ENCODE measurements around the gene CD3G. TPM values are rescaled to one million over a fixed set of nuclear protein-coding genes. Genes with fewer than 3 reads are reported as not detected.

Gene CD3G
- polyA plus RNA-seq, 3 donors, result 0.84 to 1.9 TPM; not detected in 1

GRCh38 chr11:118304227-118304567 is 39.9 kb upstream of the CD3G start:
- intact Hi-C loops (cut with micrococcal nuclease), result loop anchor here in 1 of 2 donors (5.0 kb wide), 1 partner anchor 42 kb away; the partner anchor contains the start of gene MPZL2
- no peak overlapping the region for H3K27ac ChIP-seq (ENCODE audit: low read depth in 1 of 2, low read length in 2 of 2)
- H3K27me3 ChIP-seq (ENCODE audit: control insufficient read depth in 2 of 2, insufficient read depth in 2 of 2, low read length in 2 of 2), result no peaks in the 10 kb centered on the region
- H3K9me3 ChIP-seq (replicated peaks in 1 of 2; ENCODE audit: control insufficient read depth in 1 of 2, insufficient read depth in 1 of 2, low read length in 2 of 2), result no peaks in the 10 kb centered on the region
- H2AFZ ChIP-seq (ENCODE audit: insufficient read depth, low read depth, low read length, poor library complexity, severe bottlenecking), result no peak overlapping the region
- Mint-ChIP-seq H3K4me3 (no peak overlapping the region), H3K27ac (no peak overlapping the region), H3K36me3 (no peaks in the 10 kb centered on the region), H3K27me3 (ENCODE audit: low read depth in 3 of 3) (peaks cover 3 to 10% (median 4%) of the 10 kb centered on the region in 3 donors), H3K4me1 (peaks cover 5% of the 10 kb centered on the region), H3K9me3 (no peaks in the 10 kb centered on the region)
- no peak for DNase-seq
- no peaks in the 10 kb centered on the region for H3K79me2 ChIP-seq (ENCODE audit: insufficient read depth, low read length)
- H4K20me1 ChIP-seq (ENCODE audit: insufficient read depth, low read length), result no peaks in the 10 kb centered on the region
- no peak overlapping the region for H3K4me2 ChIP-seq (replicated peaks; ENCODE audit: extremely low read depth, low read length, poor library complexity, severe bottlenecking)
- no CpG with 5 or more reads among the region's 1 CpG for WGBS (ENCODE audit: insufficient coverage)
- TF ChIP-seq, protein P1, sequence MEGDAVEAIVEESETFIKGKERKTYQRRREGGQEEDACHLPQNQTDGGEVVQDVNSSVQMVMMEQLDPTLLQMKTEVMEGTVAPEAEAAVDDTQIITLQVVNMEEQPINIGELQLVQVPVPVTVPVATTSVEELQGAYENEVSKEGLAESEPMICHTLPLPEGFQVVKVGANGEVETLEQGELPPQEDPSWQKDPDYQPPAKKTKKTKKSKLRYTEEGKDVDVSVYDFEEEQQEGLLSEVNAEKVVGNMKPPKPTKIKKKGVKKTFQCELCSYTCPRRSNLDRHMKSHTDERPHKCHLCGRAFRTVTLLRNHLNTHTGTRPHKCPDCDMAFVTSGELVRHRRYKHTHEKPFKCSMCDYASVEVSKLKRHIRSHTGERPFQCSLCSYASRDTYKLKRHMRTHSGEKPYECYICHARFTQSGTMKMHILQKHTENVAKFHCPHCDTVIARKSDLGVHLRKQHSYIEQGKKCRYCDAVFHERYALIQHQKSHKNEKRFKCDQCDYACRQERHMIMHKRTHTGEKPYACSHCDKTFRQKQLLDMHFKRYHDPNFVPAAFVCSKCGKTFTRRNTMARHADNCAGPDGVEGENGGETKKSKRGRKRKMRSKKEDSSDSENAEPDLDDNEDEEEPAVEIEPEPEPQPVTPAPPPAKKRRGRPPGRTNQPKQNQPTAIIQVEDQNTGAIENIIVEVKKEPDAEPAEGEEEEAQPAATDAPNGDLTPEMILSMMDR (IDR thresholded peaks at IDR 0.05), result no peak
- H3K4me1 ChIP-seq (ENCODE audit: control insufficient read depth in 1 of 2, insufficient read depth in 2 of 2, low read length in 2 of 2), result no peaks in the 10 kb centered on the region
- no peaks in the 10 kb centered on the region for H3K36me3 ChIP-seq (replicated peaks in 1 of 2; ENCODE audit: control insufficient read depth in 1 of 2, insufficient read depth in 2 of 2, low read length in 2 of 2)
- H3K4me3 ChIP-seq (replicated peaks in 1 of 3; ENCODE audit: low read depth in 2 of 3, low read length in 3 of 3), result no peak overlapping the region
- no peak overlapping the region for H3K9ac ChIP-seq (ENCODE audit: insufficient read depth, low read length, poor library complexity, severe bottlenecking)

GRCh38 chr11:118304568-118305248 is 39.4 kb upstream of the CD3G start, which contains the start of gene CD3E:
CD3E (plus strand) TSS chr11:118304730; CDS start chr11:118304953, 223 bp downstream.
- Histone ChIP-seq H3K27ac (ENCODE audit: low read depth in 1 of 2, low read length in 2 of 2) (no peak within 1 kb of the TSS), H4K20me1 (ENCODE audit: insufficient read depth, low read length) (no peaks in the 10 kb centered on the region), H3K4me3 (replicated peaks in 1 of 3; ENCODE audit: low read depth in 2 of 3, low read length in 3 of 3) (no peak within 1 kb of the TSS), H3K9ac (ENCODE audit: insufficient read depth, low read length, poor library complexity, severe bottlenecking) (no peak within 1 kb of the TSS), H2AFZ (ENCODE audit: insufficient read depth, low read depth, low read length, poor library complexity, severe bottlenecking) (peak within 1 kb of the TSS; percentile 11), H3K36me3 (replicated peaks in 1 of 2; ENCODE audit: control insufficient read depth in 1 of 2, insufficient read depth in 2 of 2, low read length in 2 of 2) (no peaks in the 10 kb centered on the region), H3K79me2 (ENCODE audit: insufficient read depth, low read length) (no peaks in the 10 kb centered on the region), H3K4me1 (ENCODE audit: control insufficient read depth in 1 of 2, insufficient read depth in 2 of 2, low read length in 2 of 2) (no peaks in the 10 kb centered on the region), H3K4me2 (replicated peaks; ENCODE audit: extremely low read depth, low read length, poor library complexity, severe bottlenecking) (no peak within 1 kb of the TSS), H3K27me3 (ENCODE audit: control insufficient read depth in 2 of 2, insufficient read depth in 2 of 2, low read length in 2 of 2) (no peaks in the 10 kb centered on the region), H3K9me3 (replicated peaks in 1 of 2; ENCODE audit: control insufficient read depth in 1 of 2, insufficient read depth in 1 of 2, low read length in 2 of 2) (no peaks in the 10 kb centered on the region)
- H3K27me3 Mint-ChIP-seq (ENCODE audit: low read depth in 3 of 3), result peaks cover 3 to 12% (median 4%) of the 10 kb centered on the region in 3 donors
- H3K4me3 Mint-ChIP-seq, result peak within 1 kb of the TSS in 1 of 2 donors; percentile 10
- intact Hi-C loops (cut with micrococcal nuclease), result loop anchor here in 1 of 2 donors (5.0 kb wide), 1 partner anchor 42 kb away; the partner anchor contains the start of gene MPZL2
- peak within 1 kb of the TSS in 2 of 7 donors; percentile 61 to 73 for H3K27ac Mint-ChIP-seq
- TF ChIP-seq, protein P1 (IDR thresholded peaks at IDR 0.05), result no peak
- H3K36me3 Mint-ChIP-seq, result no peaks in the 10 kb centered on the region
- H3K9me3 Mint-ChIP-seq, result no peaks in the 10 kb centered on the region
- WGBS (ENCODE audit: insufficient coverage), result 58% methylated on average over 5 of the region's 8 CpGs
- peaks cover 5% of the 10 kb centered on the region for H3K4me1 Mint-ChIP-seq
- no peak for DNase-seq

All from CD14-positive monocyte (primary cell).